ENCODE measurements around the gene SEMA3A.

The SEMA3A gene

GRCh38 chr7:84013616-84014240 is 180.9 kb downstream of the SEMA3A start:
- DNase-seq (ENCODE audit: low read depth): no peak
- H3K4me3 ChIP-seq (ENCODE audit: low read length): no peak overlapping the region
- no peak for TF ChIP-seq CTCF (conservative IDR thresholded peaks at IDR 0.05; ENCODE audit: low read depth, low read length)

GRCh38 chr7:84009782-84010181 is 184.8 kb downstream of the SEMA3A start:
- no peak for TF ChIP-seq CTCF (conservative IDR thresholded peaks at IDR 0.05; ENCODE audit: low read depth, low read length)
- no peak for DNase-seq (ENCODE audit: low read depth)
- no peak overlapping the region for H3K4me3 ChIP-seq (ENCODE audit: low read length)

- DNase-seq (ENCODE audit: low read depth): no peak
- no peak overlapping the region for H3K4me3 ChIP-seq (ENCODE audit: low read length)
- no peak for TF ChIP-seq CTCF (conservative IDR thresholded peaks at IDR 0.05; ENCODE audit: low read depth, low read length)
Observed at GRCh38 chr7:84009051-84009450, 185.5 kb downstream of the SEMA3A start.

- no peak overlapping the region for H3K4me3 ChIP-seq (ENCODE audit: low read length)
- TF ChIP-seq CTCF (conservative IDR thresholded peaks at IDR 0.05; ENCODE audit: low read depth, low read length): no peak
- no peak for DNase-seq (ENCODE audit: low read depth)
Observed at GRCh38 chr7:84003191-84003590, 191.4 kb downstream of the SEMA3A start.

DNA sequence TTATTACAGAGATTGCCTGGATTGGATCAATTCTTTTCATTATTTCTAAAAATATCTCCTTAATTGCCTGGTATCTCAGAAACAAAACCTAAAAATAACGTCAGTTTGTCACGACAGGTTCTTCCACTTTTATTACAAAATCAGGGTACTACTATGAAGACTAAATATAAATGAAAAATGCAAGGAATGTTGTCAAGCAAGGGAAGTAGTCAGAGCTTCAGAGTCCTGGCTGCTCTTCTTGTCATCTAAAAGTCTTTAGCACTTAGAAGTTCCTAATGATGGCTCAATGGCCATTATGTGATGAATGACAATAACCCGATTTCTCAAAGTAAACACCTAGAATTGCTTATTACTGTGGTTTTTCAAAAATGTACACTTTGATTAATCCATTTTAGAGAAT is 192.2 kb downstream of the SEMA3A start:
- no peak for TF ChIP-seq CTCF (conservative IDR thresholded peaks at IDR 0.05; ENCODE audit: low read depth, low read length)
- DNase-seq (ENCODE audit: low read depth): no peak
- H3K4me3 ChIP-seq (ENCODE audit: low read length): no peak overlapping the region

DNA sequence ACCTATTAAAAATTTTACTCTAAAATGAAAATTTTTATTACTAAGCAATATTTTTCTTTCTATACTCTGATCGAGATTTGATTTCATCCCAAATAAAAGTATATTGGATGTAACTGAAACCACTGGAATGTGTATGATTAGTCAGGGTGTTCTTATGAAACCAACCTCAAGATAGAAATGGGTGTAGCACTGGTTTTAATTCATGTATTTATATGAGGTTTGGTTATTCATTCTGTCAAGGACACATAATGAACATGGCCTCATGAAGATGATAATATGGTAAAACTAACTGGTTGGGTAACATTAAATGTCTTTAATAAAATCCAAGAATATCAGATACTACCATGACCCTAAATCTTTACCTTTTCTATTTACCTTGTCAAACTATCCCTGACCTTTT is 197.7 kb downstream of the SEMA3A start:
- no peak for TF ChIP-seq CTCF (conservative IDR thresholded peaks at IDR 0.05; ENCODE audit: low read depth, low read length)
- DNase-seq (ENCODE audit: low read depth): no peak
- no peak overlapping the region for H3K4me3 ChIP-seq (ENCODE audit: low read length)

DNA sequence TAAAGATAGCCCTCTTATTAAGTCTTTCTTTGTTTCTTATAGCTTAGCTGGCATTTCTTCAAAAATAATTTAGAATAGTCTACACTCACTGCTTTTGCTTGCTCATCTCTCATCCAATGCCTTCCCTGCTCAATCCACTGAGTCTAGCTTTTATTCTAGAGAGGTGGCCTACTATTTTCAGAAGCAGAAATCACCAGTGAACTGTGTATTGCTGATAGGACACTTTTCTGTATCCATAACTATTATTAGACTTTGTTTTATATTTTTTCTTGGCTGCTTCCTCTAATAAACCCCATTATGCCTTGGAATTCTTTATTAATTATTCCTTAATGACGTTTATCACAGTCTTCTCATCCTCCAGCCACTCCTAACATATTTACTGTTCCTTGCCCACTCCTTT is 206.8 kb downstream of the SEMA3A start:
- DNase-seq (ENCODE audit: low read depth): no peak
- no peak for TF ChIP-seq CTCF (conservative IDR thresholded peaks at IDR 0.05; ENCODE audit: low read depth, low read length)
- no peak overlapping the region for H3K4me3 ChIP-seq (ENCODE audit: low read length)

Measured in retinal pigment epithelial cell (primary cell).